H7 (cell line): ENCODE measurements around the gene CACFD1. TPM values are rescaled to one million over a fixed set of nuclear protein-coding genes. Genes with fewer than 3 reads are reported as not detected.

ENCODE experiments used
- DNase-seq: peaks from one replicate; pipeline ENCODE4 v3.0.0; 2012
- H3K27me3 ChIP-seq: 2 replicates; pipeline ENCODE4 v1.6.0; 2011; ENCODE audit warnings: mild to moderate bottlenecking, low read length; ENCODE audit not compliant: control insufficient read depth, insufficient read depth
- H3K36me3 ChIP-seq: replicated peaks from 2 replicates; pipeline ENCODE4 v1.5.1; 2011; ENCODE audit warnings: low read length; ENCODE audit not compliant: control insufficient read depth, insufficient read depth
- H3K4me3 ChIP-seq: 2 replicates; pipeline ENCODE4 v1.5.1; 2011; ENCODE audit warnings: low read depth, mild to moderate bottlenecking, control low read depth, low read length, moderate library complexity; ENCODE audit not compliant: insufficient read depth
- total RNA-seq: library from RNA; depleted of rRNA; stranded (reverse); fragments of >200 nt; shearing (Covaris generic); gene quantifications from 2 replicates; pipeline ENCODE4 v1.2.3, GENCODE V29; 2014

The CACFD1 gene
- total RNA-seq, 1 experiment from 2014 or later, result 9.5 TPM

GRCh38 chr9:133465984-133466383, 6.2 kb downstream of the CACFD1 start:
- H3K4me3 ChIP-seq, result no peak overlapping the region
- DNase-seq, result no peak
- H3K36me3 ChIP-seq, result no peaks in the 10 kb centered on the region; the same call in 1 of the 2 replicates
- no peaks in the 10 kb centered on the region for H3K27me3 ChIP-seq

- Histone ChIP-seq H3K4me3 (no peak overlapping the region), H3K36me3 (no peaks in the 10 kb centered on the region; the same call in 1 of the 2 replicates), H3K27me3 (no peaks in the 10 kb centered on the region)
- peak; percentile 87 for DNase-seq
Observed at GRCh38 chr9:133467101-133467500, 7.3 kb downstream of the CACFD1 start.

GRCh38 chr9:133468374-133468773, 8.6 kb downstream of the CACFD1 start:
- no peaks in the 10 kb centered on the region for H3K27me3 ChIP-seq
- no peak for DNase-seq
- no peak overlapping the region for H3K4me3 ChIP-seq
- peaks cover 1% of the 10 kb centered on the region for H3K36me3 ChIP-seq

GRCh38 chr9:133468777-133469421, 9.1 kb downstream of the CACFD1 start:
- no peak overlapping the region for H3K4me3 ChIP-seq
- no peaks in the 10 kb centered on the region for H3K27me3 ChIP-seq
- no peak for DNase-seq
- H3K36me3 ChIP-seq, result peaks cover 1% of the 10 kb centered on the region

- Histone ChIP-seq H3K36me3 (peaks cover 5% of the 10 kb centered on the region), H3K27me3 (no peaks in the 10 kb centered on the region), H3K4me3 (no peak overlapping the region)
- peak; percentile 73 for DNase-seq
Observed at GRCh38 chr9:133470427-133470924, 10.7 kb downstream of the CACFD1 start.

DNA sequence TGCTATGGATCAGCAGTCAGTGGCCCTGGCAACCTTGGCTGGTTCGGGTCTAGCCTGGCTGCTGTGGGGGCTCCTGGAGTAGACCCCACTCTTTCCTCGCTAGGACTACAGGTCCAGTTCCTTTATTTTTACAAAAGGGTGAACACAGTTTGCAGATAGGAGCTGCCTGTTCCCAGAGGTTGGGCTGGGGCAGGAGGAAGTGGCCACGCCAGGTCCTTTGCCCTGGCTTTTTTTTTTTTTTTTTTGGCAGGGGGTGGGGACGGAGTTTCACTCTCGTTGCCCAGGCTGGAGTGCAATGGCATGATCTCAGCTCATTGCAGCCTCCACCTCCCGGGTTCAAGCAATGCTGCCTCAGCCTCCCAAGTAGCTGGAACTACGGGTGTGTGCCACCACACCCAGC, 11.2 kb downstream of the CACFD1 start:
- H3K36me3 ChIP-seq, result peaks cover 8% of the 10 kb centered on the region
- no peak overlapping the region for H3K4me3 ChIP-seq

DNA sequence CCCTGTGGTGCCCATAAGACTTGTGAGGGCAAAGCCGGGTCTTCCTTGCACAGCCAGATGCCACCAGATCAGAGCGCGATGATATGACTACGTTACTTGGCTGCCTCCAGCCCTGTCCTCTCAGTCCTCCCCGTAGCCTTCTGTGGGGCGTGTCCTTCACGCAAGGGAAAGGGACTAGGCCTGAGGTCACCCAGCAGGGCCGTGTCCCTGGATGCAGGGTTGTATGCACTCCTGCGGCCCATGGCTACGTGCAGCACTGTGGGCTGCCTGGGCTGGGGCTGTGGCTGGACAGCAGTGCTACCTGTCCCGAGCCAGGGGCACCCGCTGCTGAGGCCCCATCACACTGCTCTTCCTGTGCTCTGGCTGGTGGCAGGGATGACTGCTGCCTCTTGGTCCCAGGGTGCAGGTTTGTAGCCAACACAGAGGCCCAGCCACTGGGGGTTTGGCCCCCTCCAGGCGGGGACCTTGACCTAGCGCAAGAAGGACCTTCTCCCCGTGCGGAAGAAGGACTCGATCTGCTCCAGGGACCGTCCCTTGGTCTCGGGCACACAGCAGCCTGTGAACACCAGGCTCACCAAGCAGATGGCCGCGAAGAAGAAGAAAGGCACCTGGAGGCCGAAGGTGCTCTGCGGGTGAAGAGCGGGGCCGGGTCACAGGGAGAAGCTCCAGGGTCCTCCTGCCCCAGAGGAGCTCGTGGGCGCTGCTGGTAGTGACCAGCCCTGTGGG, 11.9 kb downstream of the CACFD1 start:
- DNase-seq, result no peak
- peaks cover 11% of the 10 kb centered on the region for H3K36me3 ChIP-seq

More for the DNA sequence above, 11.2 kb downstream of the CACFD1 start:
- DNase-seq, result no peak
- no peaks in the 10 kb centered on the region for H3K27me3 ChIP-seq

GRCh38 chr9:133472277-133472645, 12.5 kb downstream of the CACFD1 start:
- H3K36me3 ChIP-seq, result peaks cover 11% of the 10 kb centered on the region
- H3K27me3 ChIP-seq, result no peaks in the 10 kb centered on the region
- DNase-seq, result no peak
- H3K4me3 ChIP-seq, result no peak overlapping the region

More for the DNA sequence above, 11.9 kb downstream of the CACFD1 start:
- Histone ChIP-seq H3K4me3 (no peak overlapping the region), H3K27me3 (no peaks in the 10 kb centered on the region)

GRCh38 chr9:133472753-133473378, 13.1 kb downstream of the CACFD1 start:
- H3K4me3 ChIP-seq, result no peak overlapping the region
- DNase-seq, result no peak
- H3K27me3 ChIP-seq, result no peaks in the 10 kb centered on the region
- peaks cover 11% of the 10 kb centered on the region for H3K36me3 ChIP-seq

- Histone ChIP-seq H3K27me3 (no peaks in the 10 kb centered on the region), H3K4me3 (no peak overlapping the region), H3K36me3 (peaks cover 11% of the 10 kb centered on the region)
- DNase-seq, result no peak
Observed at GRCh38 chr9:133473743-133474142, 14.0 kb downstream of the CACFD1 start.

GRCh38 chr9:133474215-133474614, 14.4 kb downstream of the CACFD1 start:
- no peak for DNase-seq
- Histone ChIP-seq H3K36me3 (peaks cover 11% of the 10 kb centered on the region), H3K27me3 (no peaks in the 10 kb centered on the region; the same call in 1 of the 2 replicates), H3K4me3 (no peak overlapping the region)

- peaks cover 11% of the 10 kb centered on the region for H3K36me3 ChIP-seq
Observed at GRCh38 chr9:133474853-133475252, 15.1 kb downstream of the CACFD1 start.

GRCh38 chr9:133475292-133476012, 15.7 kb downstream of the CACFD1 start:
- H3K27me3 ChIP-seq, result peaks cover 3% of the 10 kb centered on the region; the same call in 1 of the 2 replicates
- H3K4me3 ChIP-seq, result no peak overlapping the region
- DNase-seq, result no peak
- peaks cover 11% of the 10 kb centered on the region for H3K36me3 ChIP-seq

More at GRCh38 chr9:133474853-133475252, 15.1 kb downstream of the CACFD1 start:
- Histone ChIP-seq H3K4me3 (no peak overlapping the region), H3K27me3 (peaks cover 3% of the 10 kb centered on the region; the same call in 1 of the 2 replicates)
- DNase-seq, result no peak
